ENCODE results near the gene JADE2. TPM values are rescaled to one million over a fixed set of nuclear protein-coding genes. Genes with fewer than 3 reads are reported as not detected.

JADE2 gene
- total and polyA plus RNA-seq, 8 donors: 6.2 to 109 (median 26.4) TPM

- DNase-seq: peak in 1 of 2 donors; percentile 32
- H3K27ac ChIP-seq: peak overlapping the region in 4 of 5 donors; percentile 37 to 82 (median 62)
- H3K9me3 ChIP-seq: no peaks in the 10 kb centered on the region
Measured at GRCh38 chr5:134609232-134609851, 83.9 kb downstream of the JADE2 start.

GRCh38 chr5:134610725-134611124 lies 85.3 kb downstream of the JADE2 start:
- intact Hi-C loops (cut with DNase I; ENCODE audit: low total_unique reads): no loop called here
- peak overlapping the region in 2 of 4 donors; percentile 28 to 31 for H3K4me3 ChIP-seq
- peak overlapping the region; percentile 35 to 82 (median 57) for H3K27ac ChIP-seq
- H3K27me3 ChIP-seq: no peaks in the 10 kb centered on the region
- peaks cover 4 to 21% (median 15%) of the 10 kb centered on the region in 4 donors for H3K4me1 ChIP-seq
- no peaks in the 10 kb centered on the region for H3K9me3 ChIP-seq
- TF ChIP-seq POLR2A (IDR thresholded peaks at IDR 0.05) (no peak), CTCF (IDR thresholded peaks at IDR 0.05) (no peak), POLR2AphosphoS5 (IDR thresholded peaks at IDR 0.05) (no peak), EP300 (IDR thresholded peaks at IDR 0.05) (no peak)
- DNase-seq: no peak
- peaks cover 47 to 98% (median 88%) of the 10 kb centered on the region in 4 donors for H3K36me3 ChIP-seq

More at GRCh38 chr5:134609232-134609851, 83.9 kb downstream of the JADE2 start:
- peaks cover 4 to 21% (median 15%) of the 10 kb centered on the region in 4 donors for H3K4me1 ChIP-seq
- intact Hi-C loops (cut with DNase I; ENCODE audit: low total_unique reads): no loop called here
- no peaks in the 10 kb centered on the region for H3K27me3 ChIP-seq
- H3K4me3 ChIP-seq: peak overlapping the region in 2 of 4 donors; percentile 1 to 23
- TF ChIP-seq EP300 (IDR thresholded peaks at IDR 0.05): no peak
- no peak for TF ChIP-seq CTCF (IDR thresholded peaks at IDR 0.05)
- no peak for TF ChIP-seq POLR2A (IDR thresholded peaks at IDR 0.05)
- TF ChIP-seq POLR2AphosphoS5 (IDR thresholded peaks at IDR 0.05): no peak
- WGBS, 5 donors: 23 to 57% (median 48%) methylated on average over 3 of the region's 3 CpGs
- peaks cover 50 to 98% (median 88%) of the 10 kb centered on the region in 4 donors for H3K36me3 ChIP-seq

GRCh38 chr5:134611515-134611914 lies 86.0 kb downstream of the JADE2 start:
- peak overlapping the region in 4 of 5 donors; percentile 53 to 82 (median 64) for H3K27ac ChIP-seq
- WGBS, 5 donors: 92 to 98% (median 96%) methylated on average over 4 of the region's 4 CpGs
- DNase-seq: no peak
- no peaks in the 10 kb centered on the region for H3K9me3 ChIP-seq
- intact Hi-C loops (cut with DNase I; ENCODE audit: low total_unique reads): no loop called here
- no peaks in the 10 kb centered on the region for H3K27me3 ChIP-seq
- H3K4me3 ChIP-seq: peak overlapping the region in 3 of 4 donors; percentile 7 to 31 (median 28)
- TF ChIP-seq CTCF (IDR thresholded peaks at IDR 0.05): no peak
- no peak for TF ChIP-seq POLR2A (IDR thresholded peaks at IDR 0.05)
- TF ChIP-seq POLR2AphosphoS5 (IDR thresholded peaks at IDR 0.05): no peak
- no peak for TF ChIP-seq EP300 (IDR thresholded peaks at IDR 0.05)
- peaks cover 46 to 98% (median 88%) of the 10 kb centered on the region in 4 donors for H3K36me3 ChIP-seq
- peaks cover 4 to 21% (median 14%) of the 10 kb centered on the region in 4 donors for H3K4me1 ChIP-seq

GRCh38 chr5:134614450-134615085 lies 89.1 kb downstream of the JADE2 start:
- H3K36me3 ChIP-seq: peaks cover 47 to 98% (median 88%) of the 10 kb centered on the region in 4 donors

More at GRCh38 chr5:134614450-134615085, 89.1 kb downstream of the JADE2 start:
- no peak for DNase-seq
- H3K4me3 ChIP-seq: no peak overlapping the region
- H3K9me3 ChIP-seq: no peaks in the 10 kb centered on the region
- WGBS, 5 donors: 90 to 98% (median 91%) methylated on average over 5 of the region's 5 CpGs
- H3K27ac ChIP-seq: peak overlapping the region in 2 of 5 donors; percentile 66 to 82
- H3K4me1 ChIP-seq: peaks cover 4 to 14% (median 12%) of the 10 kb centered on the region in 4 donors
- no peak for TF ChIP-seq POLR2A (IDR thresholded peaks at IDR 0.05)
- no peak for TF ChIP-seq CTCF (IDR thresholded peaks at IDR 0.05)
- TF ChIP-seq POLR2AphosphoS5 (IDR thresholded peaks at IDR 0.05): no peak
- no peak for TF ChIP-seq EP300 (IDR thresholded peaks at IDR 0.05)
- no peaks in the 10 kb centered on the region for H3K27me3 ChIP-seq
- intact Hi-C loops (cut with DNase I; ENCODE audit: low total_unique reads): no loop called here

Data from stomach (tissue), 9 donors.